GM21528 (cell line): Measurements from ENCODE around the gene PTPRN2.

Experiments
- ATAC-seq: cut with Tn5 transposase; IDR thresholded peaks from one replicate; pipeline ENCODE4 v1.9.1; 2021; ENCODE audit warnings: mild to moderate bottlenecking, moderate library complexity; ENCODE audit not compliant: unreplicated experiment, low FRiP score

PTPRN2 gene

GRCh38 chr7:157653827-157654207 lies 933.8 kb downstream of the PTPRN2 start:
- no peak for ATAC-seq

- no peak for ATAC-seq
Observed at GRCh38 chr7:157652954-157653826, 934.4 kb downstream of the PTPRN2 start.

GRCh38 chr7:157652161-157652953 lies 935.3 kb downstream of the PTPRN2 start:
- no peak for ATAC-seq

GRCh38 chr7:157651366-157652160 lies 936.1 kb downstream of the PTPRN2 start:
- ATAC-seq, result no peak

GRCh38 chr7:157650801-157651200 lies 936.8 kb downstream of the PTPRN2 start:
- ATAC-seq, result no peak

- ATAC-seq, result no peak
Observed at GRCh38 chr7:157650131-157650631, 937.4 kb downstream of the PTPRN2 start.

- no peak for ATAC-seq
Observed at GRCh38 chr7:157646551-157646950, 941.1 kb downstream of the PTPRN2 start.

GRCh38 chr7:157645539-157645938 lies 942.1 kb downstream of the PTPRN2 start:
- ATAC-seq, result no peak

- ATAC-seq, result no peak
Observed at GRCh38 chr7:157644946-157645345, 942.7 kb downstream of the PTPRN2 start.

- no peak for ATAC-seq
Observed at GRCh38 chr7:157643525-157643970, 944.1 kb downstream of the PTPRN2 start.

GRCh38 chr7:157641866-157642265 lies 945.8 kb downstream of the PTPRN2 start:
- no peak for ATAC-seq

GRCh38 chr7:157640144-157640543 lies 947.5 kb downstream of the PTPRN2 start:
- ATAC-seq, result no peak

- no peak for ATAC-seq
Observed at GRCh38 chr7:157638563-157638962, 949.1 kb downstream of the PTPRN2 start.

- ATAC-seq, result no peak
Observed at GRCh38 chr7:157637216-157637949, 950.2 kb downstream of the PTPRN2 start.

- no peak for ATAC-seq
Observed at GRCh38 chr7:157635669-157636068, 952.0 kb downstream of the PTPRN2 start.

- ATAC-seq, result no peak
Observed at GRCh38 chr7:157635148-157635500, 952.5 kb downstream of the PTPRN2 start.

- ATAC-seq, result no peak
Observed at GRCh38 chr7:157634401-157635147, 953.0 kb downstream of the PTPRN2 start.

- no peak for ATAC-seq
Observed at GRCh38 chr7:157633465-157634185, 954.0 kb downstream of the PTPRN2 start.
